Neural progenitor cell (in vitro differentiated cells): ENCODE data around the gene ROM1. TPM values are rescaled to one million over a fixed set of nuclear protein-coding genes. Genes with fewer than 3 reads are reported as not detected.

ENCODE experiments used
- DNase-seq: peaks from one replicate; pipeline ENCODE4 v3.0.0-alpha.2; 2016; ENCODE audit warnings: low spot score
- H2AFZ ChIP-seq: fragments of 200-600 bp; sonication (generic); replicated peaks from 2 replicates; pipeline ENCODE4 v1.6.1; 2016; ENCODE audit warnings: antibody characterized with exemption
- H3F3A ChIP-seq: fragments of 200-600 bp; sonication (generic); 2 replicates; pipeline ENCODE4 v1.6.1; 2016; ENCODE audit warnings: antibody characterized with exemption, low read depth
- H3K27ac ChIP-seq: fragments of 200-600 bp; sonication (generic); 2 replicates; pipeline ENCODE4 v1.5.1; 2016; ENCODE audit warnings: mild to moderate bottlenecking
- H3K27me3 ChIP-seq: fragments of 200-600 bp; sonication (generic); 2 replicates; pipeline ENCODE4 v1.6.1; 2016; ENCODE audit warnings: mild to moderate bottlenecking, moderate library complexity
- H3K36me3 ChIP-seq: fragments of 200-600 bp; sonication (generic); 2 replicates; pipeline ENCODE4 v1.5.1; 2016
- H3K4me1 ChIP-seq: fragments of 200-600 bp; sonication (generic); 2 replicates; pipeline ENCODE4 v1.6.1; 2016; ENCODE audit warnings: mixed run types
- H3K4me2 ChIP-seq: fragments of 200-600 bp; sonication (generic); 2 replicates; pipeline ENCODE4 v1.6.1; 2016
- H3K4me3 ChIP-seq: fragments of 200-600 bp; sonication (generic); 2 replicates; pipeline ENCODE4 v1.5.1; 2016
- H3K79me2 ChIP-seq: fragments of 200-600 bp; sonication (generic); 2 replicates; pipeline ENCODE4 v1.6.1; 2016; ENCODE audit warnings: low read depth
- H3K9ac ChIP-seq: fragments of 200-600 bp; sonication (generic); 2 replicates; pipeline ENCODE4 v1.6.1; 2016
- H3K9me3 ChIP-seq: fragments of 200-600 bp; sonication (generic); 2 replicates; pipeline ENCODE4 v1.5.1; 2016; ENCODE audit warnings: low read depth
- H4K20me1 ChIP-seq: fragments of 200-600 bp; sonication (generic); 2 replicates; pipeline ENCODE4 v1.6.1; 2016; ENCODE audit warnings: low read depth
- H3K27ac Mint-ChIP-seq: 3 replicates; pipeline ENCODE4 v1.8.0; 2021; ENCODE audit warnings: mixed read lengths
- H3K27me3 Mint-ChIP-seq: 2 replicates; pipeline ENCODE4 v1.8.0; 2022; ENCODE audit warnings: low read depth, mild to moderate bottlenecking, inconsistent platforms, moderate library complexity, mixed read lengths; ENCODE audit not compliant: insufficient read depth
- H3K36me3 Mint-ChIP-seq: 3 replicates; pipeline ENCODE4 v1.8.0; 2021; ENCODE audit warnings: mixed read lengths
- H3K4me1 Mint-ChIP-seq: 3 replicates; pipeline ENCODE4 v1.8.0; 2021; ENCODE audit warnings: mixed read lengths
- H3K4me3 Mint-ChIP-seq: 3 replicates; pipeline ENCODE4 v1.8.0; 2021; ENCODE audit warnings: mild to moderate bottlenecking, moderate library complexity, mixed read lengths
- H3K9me3 Mint-ChIP-seq: 3 replicates; pipeline ENCODE4 v1.8.0; 2020; ENCODE audit warnings: mixed read lengths
- EZH2 ChIP-seq: fragments of 200-600 bp; sonication (generic); IDR thresholded peaks from 2 replicates; pipeline ENCODE4 v1.6.1; 2017; ENCODE audit warnings: antibody characterized with exemption, mild to moderate bottlenecking, moderate library complexity
- EZH2phosphoT487 ChIP-seq: fragments of 200-600 bp; sonication (generic); IDR thresholded peaks from 2 replicates; pipeline ENCODE4 v1.6.1; 2017; ENCODE audit warnings: antibody characterized with exemption
- microRNA-seq: library from miRNA; unstranded; fragments of <30 nt; microRNA quantifications from one replicate; pipeline ENCODE4, GENCODE V29; 2016
- small RNA-seq: library from RNA; depleted of rRNA; stranded (forward); fragments of <200 nt; gene quantifications from one replicate; pipeline ENCODE3, GENCODE V24; 2015
- total RNA-seq: library from RNA; depleted of rRNA; stranded (reverse); fragments of >200 nt; gene quantifications from 2 replicates; pipeline ENCODE4 v1.2.3, GENCODE V29; 2015; ENCODE audit warnings: low replicate concordance
- TF ChIP-seq, protein P1 (sequence below): fragments of 200-600 bp; sonication (generic); IDR thresholded peaks from 2 replicates; pipeline ENCODE4 v1.5.1; 2017; ENCODE audit warnings: antibody characterized with exemption, mild to moderate bottlenecking

ROM1 gene
- total RNA-seq, 1 donor from 2014 or later = not detected

DNA sequence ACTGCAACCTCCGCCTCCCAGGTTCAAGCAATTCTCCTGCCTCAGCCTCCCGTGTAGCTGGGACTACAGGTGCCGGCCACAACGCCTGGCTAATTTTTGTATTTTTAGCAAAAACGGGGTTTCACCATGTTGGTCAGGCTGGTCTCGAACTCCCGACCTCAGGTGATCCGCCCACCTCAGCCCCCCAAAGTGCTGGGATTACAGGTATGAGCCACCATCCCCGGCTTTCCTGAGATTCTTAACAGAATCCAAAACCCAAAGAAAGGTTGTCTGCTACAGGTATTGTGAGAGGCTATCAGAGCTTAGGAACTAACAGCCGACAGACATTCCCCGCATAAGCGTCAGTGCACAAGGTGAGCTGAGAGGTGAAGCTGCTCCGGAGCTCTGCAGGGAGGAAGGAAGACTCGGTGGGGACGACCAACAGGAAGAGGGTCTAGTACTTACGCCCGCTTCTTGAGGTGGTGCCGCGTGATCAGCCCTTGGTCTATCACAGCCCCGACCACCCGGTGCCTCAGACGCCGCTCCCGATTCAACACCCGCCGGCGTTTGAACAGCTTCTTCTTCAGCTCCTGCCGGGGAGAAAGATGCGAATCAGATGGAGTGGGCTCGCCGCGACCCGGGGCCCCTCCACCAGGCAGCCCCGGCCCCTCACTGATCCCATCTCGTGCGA is 51.5 kb downstream of the ROM1 start:
- H3F3A ChIP-seq = peaks cover 57% of the 10 kb centered on the region
- no peaks in the 10 kb centered on the region for H3K9me3 ChIP-seq
- H4K20me1 ChIP-seq = peaks cover 17% of the 10 kb centered on the region
- peaks cover 21% of the 10 kb centered on the region for H3K4me1 Mint-ChIP-seq
- H3K4me1 ChIP-seq = peaks cover 14% of the 10 kb centered on the region
- no peaks in the 10 kb centered on the region for H3K9me3 Mint-ChIP-seq
- peak overlapping the region; percentile 99 for H3K4me3 Mint-ChIP-seq
- H3K79me2 ChIP-seq = peaks cover 49% of the 10 kb centered on the region
- H3K27me3 ChIP-seq = no peaks in the 10 kb centered on the region
- peak overlapping the region; percentile 48 for H2AFZ ChIP-seq
- H3K9ac ChIP-seq = peak overlapping the region; percentile 50
- no peaks in the 10 kb centered on the region for H3K36me3 ChIP-seq
- peak overlapping the region; percentile 88 for H3K4me2 ChIP-seq
- TF ChIP-seq EZH2phosphoT487 (no peak), EZH2 (no peak)
- TF ChIP-seq, protein P1, sequence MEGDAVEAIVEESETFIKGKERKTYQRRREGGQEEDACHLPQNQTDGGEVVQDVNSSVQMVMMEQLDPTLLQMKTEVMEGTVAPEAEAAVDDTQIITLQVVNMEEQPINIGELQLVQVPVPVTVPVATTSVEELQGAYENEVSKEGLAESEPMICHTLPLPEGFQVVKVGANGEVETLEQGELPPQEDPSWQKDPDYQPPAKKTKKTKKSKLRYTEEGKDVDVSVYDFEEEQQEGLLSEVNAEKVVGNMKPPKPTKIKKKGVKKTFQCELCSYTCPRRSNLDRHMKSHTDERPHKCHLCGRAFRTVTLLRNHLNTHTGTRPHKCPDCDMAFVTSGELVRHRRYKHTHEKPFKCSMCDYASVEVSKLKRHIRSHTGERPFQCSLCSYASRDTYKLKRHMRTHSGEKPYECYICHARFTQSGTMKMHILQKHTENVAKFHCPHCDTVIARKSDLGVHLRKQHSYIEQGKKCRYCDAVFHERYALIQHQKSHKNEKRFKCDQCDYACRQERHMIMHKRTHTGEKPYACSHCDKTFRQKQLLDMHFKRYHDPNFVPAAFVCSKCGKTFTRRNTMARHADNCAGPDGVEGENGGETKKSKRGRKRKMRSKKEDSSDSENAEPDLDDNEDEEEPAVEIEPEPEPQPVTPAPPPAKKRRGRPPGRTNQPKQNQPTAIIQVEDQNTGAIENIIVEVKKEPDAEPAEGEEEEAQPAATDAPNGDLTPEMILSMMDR = no peak
- peaks cover 11% of the 10 kb centered on the region for H3K36me3 Mint-ChIP-seq
- peaks cover 5% of the 10 kb centered on the region for H3K27me3 Mint-ChIP-seq
- H3K27ac ChIP-seq = peak overlapping the region; percentile 69
- peak overlapping the region; percentile 87 for H3K27ac Mint-ChIP-seq
- DNase-seq = no peak
- H3K4me3 ChIP-seq = peak overlapping the region; percentile 65

Small RNA genes lying within 50 kb of the gene (microRNA-seq; reads per million reads assigned to microRNA genes)
- 1.1 reads per million for gene MIR6747

Small RNA genes lying within 50 kb of the gene (small RNA-seq; reads per million reads assigned to genes)
- gene AP001458.1 (not detected), gene MIR6747 (0.18 reads per million)

Other genes with a start within 250 kb of the ROM1 start
- not detected in 2 replicates for gene SCGB1A1, start 194.2 kb upstream of the ROM1 start, total RNA-seq
- 14.9 and 15.0 TPM in 2 replicates for gene AHNAK, start 66.5 kb upstream of the ROM1 start, total RNA-seq
- 2,358 and 3,183 TPM in 2 replicates for gene EEF1G, start 39.4 kb upstream of the ROM1 start, total RNA-seq
- gene TUT1, start 21.7 kb upstream of the ROM1 start, total RNA-seq = 4.8 and 23.1 TPM in 2 replicates
- 108 and 135 TPM in 2 replicates for gene MTA2, start 11.4 kb upstream of the ROM1 start, total RNA-seq
- gene EML3, start 482 bp upstream of the ROM1 start, total RNA-seq = 4.0 and 26.6 TPM in 2 replicates
- 21.2 and 44.0 TPM in 2 replicates for gene B3GAT3, start 8.7 kb downstream of the ROM1 start, total RNA-seq
- 202 and 292 TPM in 2 replicates for gene GANAB, start 33.4 kb downstream of the ROM1 start, total RNA-seq
- gene INTS5, start 40.0 kb downstream of the ROM1 start, total RNA-seq = 7.8 and 21.3 TPM in 2 replicates
- gene C11orf98, start 52.0 kb downstream of the ROM1 start, total RNA-seq = 51.5 and 73.3 TPM in 2 replicates
- gene CSKMT, start 52.1 kb downstream of the ROM1 start, total RNA-seq = 4.3 and 6.7 TPM in 2 replicates
- gene UQCC3, start 58.4 kb downstream of the ROM1 start, total RNA-seq = 5.7 and 11.7 TPM in 2 replicates
- gene LBHD1, start 59.0 kb downstream of the ROM1 start, total RNA-seq = 3.4 and 4.0 TPM in 2 replicates
- gene UBXN1, start 65.8 kb downstream of the ROM1 start, total RNA-seq = 60.7 and 129 TPM in 2 replicates
- 0.40 TPM in 1 of 2 replicates, not detected in the other for gene LRRN4CL, start 76.3 kb downstream of the ROM1 start, total RNA-seq
- gene BSCL2, start 94.2 kb downstream of the ROM1 start, total RNA-seq = 34.6 and 63.1 TPM in 2 replicates
- gene GNG3, start 94.4 kb downstream of the ROM1 start, total RNA-seq = 2.0 TPM in 1 of 2 replicates, not detected in the other
- gene HNRNPUL2, start 114.2 kb downstream of the ROM1 start, total RNA-seq = 30.9 and 32.5 TPM in 2 replicates
- 55.7 and 78.4 TPM in 2 replicates for gene TTC9C, start 115.2 kb downstream of the ROM1 start, total RNA-seq
- 9.2 and 22.8 TPM in 2 replicates for gene ZBTB3, start 140.9 kb downstream of the ROM1 start, total RNA-seq
- 88.7 and 117 TPM in 2 replicates for gene POLR2G, start 148.3 kb downstream of the ROM1 start, total RNA-seq
- 28.9 and 39.9 TPM in 2 replicates for gene TAF6L, start 158.1 kb downstream of the ROM1 start, total RNA-seq
- gene TMEM179B, start 174.1 kb downstream of the ROM1 start, total RNA-seq = 24.5 and 40.4 TPM in 2 replicates
- gene TMEM223, start 178.7 kb downstream of the ROM1 start, total RNA-seq = 9.9 and 38.9 TPM in 2 replicates
- 23.6 and 36.5 TPM in 2 replicates for gene NXF1, start 192.2 kb downstream of the ROM1 start, total RNA-seq
- 30.2 and 32.9 TPM in 2 replicates for gene STX5, start 218.8 kb downstream of the ROM1 start, total RNA-seq
- not detected in 2 replicates for gene TEX54, start 219.6 kb downstream of the ROM1 start, total RNA-seq
- gene WDR74, start 226.3 kb downstream of the ROM1 start, total RNA-seq = 40.0 and 47.4 TPM in 2 replicates